IMR-90 (cell line): ENCODE measurements around the gene DBI. TPM values are rescaled to one million over a fixed set of nuclear protein-coding genes. Genes with fewer than 3 reads are reported as not detected.

Experiments used
- ATAC-seq: fragments of 200-7000 bp; cut with Tn5 transposase; 2 replicates; pipeline ENCODE4 v1.9.1; 2020; ENCODE audit warnings: low read depth, mild to moderate bottlenecking, moderate library complexity
- BruUV-seq: library from RNA; stranded (reverse); fragments of 400-500 nt; replicated peaks from 2 replicates; lab custom pipeline; 2021; lab: Mats Ljungman, UMichigan
- CTCF ChIA-PET: fragments of 300-600 bp; formaldehyde crosslinking; extraction: SDS; loops from one replicate; lab custom pipeline; 2021; ENCODE audit warnings: antibody characterized with exemption; lab: Yijun Ruan, JAX
- POLR2A ChIA-PET: fragments of 300-600 bp; sonication (Branson Sonifier 250); formaldehyde crosslinking; loops from one replicate; lab custom pipeline; 2022; ENCODE audit warnings: antibody characterized with exemption; ENCODE audit not compliant: unreplicated experiment; lab: Charles Lee
- DNase-seq: peaks from one replicate; pipeline ENCODE4 v3.0.0; 2013
- H2AFZ ChIP-seq: replicated peaks from 2 replicates; pipeline ENCODE3; 2013; ENCODE audit warnings: low read length, mild to moderate bottlenecking; ENCODE audit not compliant: poor library complexity
- H2AK5ac ChIP-seq: 2 replicates; pipeline ENCODE4 v1.6.1; 2013; ENCODE audit warnings: low read depth, low read length, inconsistent platforms
- H2AK9ac ChIP-seq: replicated peaks from 2 replicates; pipeline ENCODE3; 2013; ENCODE audit warnings: mild to moderate bottlenecking, low read depth, low read length, moderate library complexity; ENCODE audit not compliant: poor library complexity
- H2BK120ac ChIP-seq: 2 replicates; pipeline ENCODE4 v1.6.1; 2013; ENCODE audit warnings: low read depth, low read length, inconsistent platforms
- H2BK15ac ChIP-seq: 3 replicates; pipeline ENCODE4 v1.6.1; 2013; ENCODE audit warnings: low read depth, low read length, inconsistent platforms
- H2BK20ac ChIP-seq: 2 replicates; pipeline ENCODE4 v1.6.1; 2013; ENCODE audit warnings: low read depth, mild to moderate bottlenecking, inconsistent platforms, low read length, moderate library complexity
- H2BK5ac ChIP-seq: 2 replicates; pipeline ENCODE4 v1.6.1; 2013; ENCODE audit warnings: mild to moderate bottlenecking, low read depth, low read length, inconsistent platforms; ENCODE audit not compliant: poor library complexity, severe bottlenecking
- H3K14ac ChIP-seq: replicated peaks from 2 replicates; pipeline ENCODE4 v1.6.1; 2013; ENCODE audit warnings: low read depth, low read length, inconsistent platforms
- H3K18ac ChIP-seq: 2 replicates; pipeline ENCODE4 v1.6.1; 2013; ENCODE audit warnings: low read depth, low read length, control low read depth
- H3K23ac ChIP-seq: 2 replicates; pipeline ENCODE4 v1.6.1; 2013; ENCODE audit warnings: low read depth, low read length, inconsistent platforms
- H3K27ac ChIP-seq: 2 replicates; pipeline ENCODE4 v1.5.1; 2013; ENCODE audit warnings: mild to moderate bottlenecking, control low read depth, low read length; ENCODE audit not compliant: insufficient read depth
- H3K27me3 ChIP-seq: 2 replicates; pipeline ENCODE4 v1.6.1; 2013; ENCODE audit warnings: low read length; ENCODE audit not compliant: control insufficient read depth, insufficient read depth
- H3K36me3 ChIP-seq: 2 replicates; pipeline ENCODE4 v1.6.1; 2013; ENCODE audit warnings: low read length, mixed read lengths; ENCODE audit not compliant: control insufficient read depth, insufficient read depth
- H3K4ac ChIP-seq: 2 replicates; pipeline ENCODE4 v1.6.1; 2013; ENCODE audit warnings: low read depth, low read length, inconsistent platforms
- H3K4me1 ChIP-seq: 2 replicates; pipeline ENCODE4 v1.6.1; 2013; ENCODE audit warnings: low read length, mixed read lengths; ENCODE audit not compliant: control insufficient read depth, insufficient read depth
- H3K4me2 ChIP-seq: 2 replicates; pipeline ENCODE4 v1.6.1; 2013; ENCODE audit warnings: low read depth, mild to moderate bottlenecking, control low read depth, low read length, moderate library complexity
- H3K4me3 ChIP-seq: 2 replicates; pipeline ENCODE4 v1.5.1; 2013; ENCODE audit warnings: low read depth, mild to moderate bottlenecking, control low read depth, low read length, moderate library complexity; ENCODE audit not compliant: insufficient read depth
- H3K56ac ChIP-seq: 2 replicates; pipeline ENCODE4 v1.6.1; 2013; ENCODE audit warnings: low read length, inconsistent platforms; ENCODE audit not compliant: insufficient read depth; ENCODE audit errors: extremely low read depth
- H3K79me1 ChIP-seq, 2 experiments: 2 replicates each; pipeline ENCODE4 v1.6.1; 2013; ENCODE audit warnings: low read length in 2 of 2, inconsistent platforms in 1 of 2, low read depth in 1 of 2
- H3K9ac ChIP-seq: 2 replicates; pipeline ENCODE4 v1.6.1; 2013; ENCODE audit warnings: low read depth, low read length, control low read depth
- H3K9me1 ChIP-seq: 2 replicates; pipeline ENCODE4 v1.6.1; 2013; ENCODE audit warnings: low read length, inconsistent platforms; ENCODE audit not compliant: insufficient read depth
- H3K9me3 ChIP-seq: 2 replicates; pipeline ENCODE4 v1.6.1; 2013; ENCODE audit warnings: low read length; ENCODE audit not compliant: control insufficient read depth, insufficient read depth
- H4K20me1 ChIP-seq: 2 replicates; pipeline ENCODE4 v1.6.1; 2013; ENCODE audit warnings: low read length, inconsistent platforms; ENCODE audit not compliant: insufficient read depth
- H4K5ac ChIP-seq: 2 replicates; pipeline ENCODE4 v1.6.1; 2013; ENCODE audit warnings: mild to moderate bottlenecking, low read depth, low read length, control low read depth
- H4K8ac ChIP-seq, 2 experiments: 2 replicates each; pipeline ENCODE4 v1.6.1; 2013; ENCODE audit warnings: low read depth in 2 of 2, low read length in 2 of 2, control low read depth in 1 of 2, inconsistent platforms in 1 of 2
- H4K91ac ChIP-seq: 2 replicates; pipeline ENCODE4 v1.6.1; 2013; ENCODE audit warnings: low read depth, low read length, inconsistent platforms; ENCODE audit not compliant: insufficient read depth
- BHLHE40 ChIP-seq: fragments of 150-350 bp; IDR thresholded peaks from 2 replicates; pipeline ENCODE4 v1.6.1; 2016; ENCODE audit warnings: mild to moderate bottlenecking, low read depth, low read length
- CEBPB ChIP-seq: IDR thresholded peaks from 2 replicates; pipeline ENCODE4 v1.6.1; 2012; ENCODE audit warnings: low read depth, low read length, improper control_type of control experiment
- CHD1 ChIP-seq: IDR thresholded peaks from 2 replicates; pipeline ENCODE4 v1.6.1; 2012; ENCODE audit warnings: low read depth, low read length, improper control_type of control experiment
- MAFK ChIP-seq: IDR thresholded peaks from 2 replicates; pipeline ENCODE4 v1.6.1; 2012; ENCODE audit warnings: low read depth, low read length, improper control_type of control experiment
- MAZ ChIP-seq: IDR thresholded peaks from 2 replicates; pipeline ENCODE4 v1.6.1; 2012; ENCODE audit warnings: low read depth, mild to moderate bottlenecking, low read length, improper control_type of control experiment, moderate library complexity, borderline replicate concordance
- MXI1 ChIP-seq: IDR thresholded peaks from 2 replicates; pipeline ENCODE4 v1.6.1; 2012; ENCODE audit warnings: low read depth, mild to moderate bottlenecking, low read length, moderate library complexity, borderline replicate concordance
- NFE2L2 ChIP-seq: fragments of 150-350 bp; IDR thresholded peaks from 2 replicates; pipeline ENCODE4 v1.6.1; 2016; ENCODE audit warnings: low read depth, mild to moderate bottlenecking, low read length
- POLR2A ChIP-seq: IDR thresholded peaks from 2 replicates; pipeline ENCODE4 v1.6.1; 2012; ENCODE audit warnings: mild to moderate bottlenecking, low read depth, low read length
- RAD21 ChIP-seq: IDR thresholded peaks from 2 replicates; pipeline ENCODE4 v1.6.1; 2012; ENCODE audit warnings: low read length, improper control_type of control experiment
- RCOR1 ChIP-seq: IDR thresholded peaks from 2 replicates; pipeline ENCODE4 v1.6.1; 2012; ENCODE audit warnings: mild to moderate bottlenecking, low read length, improper control_type of control experiment; ENCODE audit not compliant: insufficient replicate concordance
- RFX5 ChIP-seq: IDR thresholded peaks from 2 replicates; pipeline ENCODE4 v1.8.0; 2012; ENCODE audit warnings: low read depth, mild to moderate bottlenecking, low read length, moderate library complexity
- SMC3 ChIP-seq: fragments of 150-350 bp; IDR thresholded peaks from 2 replicates; pipeline ENCODE4 v1.6.1; 2016; ENCODE audit warnings: low read depth, mild to moderate bottlenecking, antibody characterized with exemption, low read length, moderate library complexity
- USF2 ChIP-seq: fragments of 150-350 bp; IDR thresholded peaks from 2 replicates; pipeline ENCODE4 v1.6.1; 2017; ENCODE audit warnings: mild to moderate bottlenecking, antibody characterized with exemption, low read length, low read depth
- WGBS, 2 experiments: methylation state at CpG; one replicate each; pipeline versions ENCODE4 v1.1.5 to v1.1.7; 2013; ENCODE audit warnings: missing lambda C conversion rate in 2 of 2; ENCODE audit not compliant: insufficient read length in 1 of 2; ENCODE audit errors: extremely low coverage in 2 of 2; 5-methylcytosine and 5-hydroxymethylcytosine counted together
- dilution Hi-C: fragments of 300-500 bp; cut with HindIII; formaldehyde crosslinking; loops from one replicate; pipeline ENCODE4 v1.14.3; 2018; ENCODE audit warnings: low sequenced_read_pairs; ENCODE audit not compliant: unreplicated experiment
- in situ Hi-C: fragments of 300-500 bp; cut with MboI; formaldehyde crosslinking; loops from 3 replicates; pipeline ENCODE4 v1.14.3; 2019; ENCODE audit warnings: low sequenced_read_pairs, inconsistent platforms, mixed read lengths
- intact Hi-C: fragments of 100-400 bp; cut with micrococcal nuclease; formaldehyde crosslinking; loops from 2 replicates; pipeline ENCODE4 v1.10.0; 2022
- polyA plus RNA-seq, 3 experiments: library from polyadenylated mRNA; depleted of rRNA; stranded (reverse); fragments of >200 nt; gene quantifications; 2 replicates each; pipeline ENCODE4 v1.2.3, GENCODE V29; 2012; ENCODE audit warnings: low replicate concordance in 1 of 3
- total RNA-seq: library from RNA; depleted of rRNA; stranded (reverse); fragments of >200 nt; gene quantifications from 2 replicates; pipeline ENCODE4 v1.2.3, GENCODE V29; 2012
- TF ChIP-seq, protein P1 (sequence below): fragments of 150-350 bp; IDR thresholded peaks from 2 replicates; pipeline ENCODE4 v1.6.1; 2016; ENCODE audit warnings: low read depth, mild to moderate bottlenecking, low read length, moderate library complexity, borderline replicate concordance
- TF ChIP-seq, protein P2 (sequence below): conservative IDR thresholded peaks from 2 replicates; pipeline ENCODE4 v1.5.1; 2012; ENCODE audit warnings: mild to moderate bottlenecking, low read depth, low read length, improper control_type of control experiment

Gene DBI
- total and polyA plus RNA-seq, 2 of the 4 experiments (the other 2 are of a cell fraction) = 42.5 to 278 TPM

DNA sequence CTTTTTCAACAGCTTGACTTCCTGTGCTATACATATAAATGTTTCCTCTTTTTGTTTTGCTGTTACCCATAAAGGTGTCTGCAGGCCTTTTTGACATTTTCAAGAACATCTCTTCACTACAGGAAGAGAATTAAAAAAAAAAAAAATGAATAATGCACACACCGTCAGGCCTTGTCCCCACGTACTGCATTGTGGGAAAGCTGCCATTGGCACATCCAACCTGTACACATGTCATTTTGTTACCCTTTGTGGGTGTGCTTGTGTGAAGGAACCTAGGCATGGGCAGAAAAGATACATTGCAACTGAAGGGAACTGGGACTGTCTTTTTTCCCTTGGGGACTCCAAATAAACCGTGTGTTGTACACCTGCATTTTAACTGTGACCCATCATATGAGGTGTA, 48.1 kb downstream of the DBI start:
- Histone ChIP-seq H3K56ac (no peak overlapping the region), H3K9me1 (no peaks in the 10 kb centered on the region), H2AK5ac (no peak overlapping the region), H4K5ac (no peak overlapping the region), H2AK9ac (no peak overlapping the region), H3K27ac (no peak overlapping the region), H2BK15ac (no peak overlapping the region), H3K4me1 (no peaks in the 10 kb centered on the region), H3K9ac (no peak overlapping the region), H3K18ac (no peak overlapping the region), H4K91ac (no peak overlapping the region), H3K9me3 (no peaks in the 10 kb centered on the region), H4K20me1 (no peaks in the 10 kb centered on the region), H3K27me3 (no peaks in the 10 kb centered on the region), H2AFZ (no peak overlapping the region), H2BK5ac (no peak overlapping the region), H3K4me3 (no peak overlapping the region), H3K4ac (no peak overlapping the region), H4K8ac (no peak overlapping the region), H3K23ac (no peak overlapping the region), H3K4me2 (no peak overlapping the region), H2BK20ac (no peak overlapping the region), H3K14ac (no peak overlapping the region), H2BK120ac (no peak overlapping the region), H3K79me1 (no peaks in the 10 kb centered on the region), H3K36me3 (no peaks in the 10 kb centered on the region)
- DNase-seq (no peak), ATAC-seq (no peak)
- intact Hi-C loops (no loop called here), dilution Hi-C loops (no loop called here), in situ Hi-C loops (loop anchor here (5.0 kb wide), 1 partner anchor 52 kb away; no protein-coding TSS in a partner anchor)
- CTCF ChIA-PET = no interaction called here
- TF ChIP-seq POLR2A = no peak
- TF ChIP-seq NFE2L2 = no peak
- TF ChIP-seq MXI1 = no peak
- no peak for TF ChIP-seq RFX5
- TF ChIP-seq MAZ = no peak
- TF ChIP-seq, protein P1, sequence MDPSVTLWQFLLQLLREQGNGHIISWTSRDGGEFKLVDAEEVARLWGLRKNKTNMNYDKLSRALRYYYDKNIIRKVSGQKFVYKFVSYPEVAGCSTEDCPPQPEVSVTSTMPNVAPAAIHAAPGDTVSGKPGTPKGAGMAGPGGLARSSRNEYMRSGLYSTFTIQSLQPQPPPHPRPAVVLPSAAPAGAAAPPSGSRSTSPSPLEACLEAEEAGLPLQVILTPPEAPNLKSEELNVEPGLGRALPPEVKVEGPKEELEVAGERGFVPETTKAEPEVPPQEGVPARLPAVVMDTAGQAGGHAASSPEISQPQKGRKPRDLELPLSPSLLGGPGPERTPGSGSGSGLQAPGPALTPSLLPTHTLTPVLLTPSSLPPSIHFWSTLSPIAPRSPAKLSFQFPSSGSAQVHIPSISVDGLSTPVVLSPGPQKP = no peak
- no peak for TF ChIP-seq CEBPB
- TF ChIP-seq USF2 = no peak
- no peak for TF ChIP-seq MAFK
- TF ChIP-seq RAD21 = no peak
- TF ChIP-seq BHLHE40 = no peak
- no peak for TF ChIP-seq CHD1
- TF ChIP-seq SMC3 = no peak
- TF ChIP-seq, protein P2, sequence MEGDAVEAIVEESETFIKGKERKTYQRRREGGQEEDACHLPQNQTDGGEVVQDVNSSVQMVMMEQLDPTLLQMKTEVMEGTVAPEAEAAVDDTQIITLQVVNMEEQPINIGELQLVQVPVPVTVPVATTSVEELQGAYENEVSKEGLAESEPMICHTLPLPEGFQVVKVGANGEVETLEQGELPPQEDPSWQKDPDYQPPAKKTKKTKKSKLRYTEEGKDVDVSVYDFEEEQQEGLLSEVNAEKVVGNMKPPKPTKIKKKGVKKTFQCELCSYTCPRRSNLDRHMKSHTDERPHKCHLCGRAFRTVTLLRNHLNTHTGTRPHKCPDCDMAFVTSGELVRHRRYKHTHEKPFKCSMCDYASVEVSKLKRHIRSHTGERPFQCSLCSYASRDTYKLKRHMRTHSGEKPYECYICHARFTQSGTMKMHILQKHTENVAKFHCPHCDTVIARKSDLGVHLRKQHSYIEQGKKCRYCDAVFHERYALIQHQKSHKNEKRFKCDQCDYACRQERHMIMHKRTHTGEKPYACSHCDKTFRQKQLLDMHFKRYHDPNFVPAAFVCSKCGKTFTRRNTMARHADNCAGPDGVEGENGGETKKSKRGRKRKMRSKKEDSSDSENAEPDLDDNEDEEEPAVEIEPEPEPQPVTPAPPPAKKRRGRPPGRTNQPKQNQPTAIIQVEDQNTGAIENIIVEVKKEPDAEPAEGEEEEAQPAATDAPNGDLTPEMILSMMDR = no peak
- no peak for TF ChIP-seq RCOR1
- POLR2A ChIA-PET = no interaction called here
- no CpG with 5 or more reads among the region's 3 CpGs for WGBS, 2 experiments
- no TSS peak for BruUV-seq
